AML-193 (cell line): ENCODE results near the gene KLHDC8A.
A peak's percentile ranks its signal among the peaks of the same experiment; 100 is the strongest.

ENCODE experiments used
- DNase-seq, 2 experiments: peaks; one replicate each; lab custom pipeline; 2025; lab: John Stamatoyannopoulos, UW

Gene KLHDC8A

DNA sequence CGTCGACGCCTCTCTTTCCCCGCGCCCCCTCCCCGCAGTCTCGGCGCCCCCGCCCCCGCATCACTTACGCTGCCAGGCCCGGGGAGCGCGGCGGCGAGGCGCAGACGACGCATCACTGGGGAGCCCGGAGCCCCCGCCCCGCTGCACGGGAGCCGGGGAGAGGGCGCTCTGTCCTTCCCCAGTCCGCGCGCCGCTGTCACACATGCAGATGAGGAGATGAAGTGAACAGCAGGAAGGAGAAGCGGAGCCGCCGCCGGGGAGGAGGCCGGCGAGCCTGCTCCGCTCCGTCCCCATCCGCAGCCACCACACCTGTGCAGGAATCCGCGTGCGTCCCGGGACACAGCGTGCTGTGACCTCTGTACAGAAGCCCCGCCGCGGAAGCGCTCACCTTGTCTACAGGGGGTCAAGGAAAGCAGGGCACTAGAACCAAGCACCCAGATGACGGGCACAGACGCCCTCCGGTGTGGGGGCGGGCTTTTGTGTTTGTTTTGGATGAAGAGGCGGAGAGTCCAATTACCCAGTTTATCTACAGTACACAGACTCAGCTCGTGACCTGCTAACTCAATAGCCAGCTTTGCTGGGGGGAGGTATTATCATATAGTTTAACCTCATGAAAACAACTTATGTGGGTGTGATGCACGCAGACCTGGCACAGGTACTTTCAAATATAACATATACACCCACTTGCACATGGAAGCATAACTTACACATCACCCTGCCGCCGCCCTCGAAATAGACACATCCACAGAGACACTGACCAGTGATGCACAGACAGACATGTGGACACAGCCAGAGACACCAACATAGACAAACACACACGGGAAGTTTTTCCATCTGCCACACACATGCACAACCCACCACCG is 12.4 kb downstream of the KLHDC8A start:
- no peak for DNase-seq

- DNase-seq = no peak
These were observed 13.2 kb downstream of the KLHDC8A start for GRCh38 chr1:205343431-205344065.

- no peak for DNase-seq
These were observed 13.7 kb downstream of the KLHDC8A start for GRCh38 chr1:205342986-205343385.

DNA sequence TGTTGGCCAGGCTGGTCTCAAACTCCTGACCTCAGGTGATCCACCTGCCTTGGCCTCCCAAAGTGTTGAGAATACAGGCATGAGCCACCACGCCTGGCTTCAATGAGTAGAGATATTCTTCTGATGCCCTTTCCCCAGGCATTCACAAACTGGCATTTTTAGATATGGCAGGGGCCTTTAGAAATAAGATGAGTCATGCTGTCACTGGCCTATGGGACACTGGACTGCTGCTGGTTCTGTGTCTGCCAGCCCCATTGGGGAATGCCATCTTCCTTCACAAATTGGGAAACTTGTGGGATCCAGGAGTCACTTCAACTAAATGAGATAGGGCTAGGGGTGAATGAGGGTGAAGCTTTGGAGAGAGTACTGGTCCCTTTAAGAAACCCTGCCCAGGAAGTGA is 16.0 kb downstream of the KLHDC8A start:
- no peak for DNase-seq

DNA sequence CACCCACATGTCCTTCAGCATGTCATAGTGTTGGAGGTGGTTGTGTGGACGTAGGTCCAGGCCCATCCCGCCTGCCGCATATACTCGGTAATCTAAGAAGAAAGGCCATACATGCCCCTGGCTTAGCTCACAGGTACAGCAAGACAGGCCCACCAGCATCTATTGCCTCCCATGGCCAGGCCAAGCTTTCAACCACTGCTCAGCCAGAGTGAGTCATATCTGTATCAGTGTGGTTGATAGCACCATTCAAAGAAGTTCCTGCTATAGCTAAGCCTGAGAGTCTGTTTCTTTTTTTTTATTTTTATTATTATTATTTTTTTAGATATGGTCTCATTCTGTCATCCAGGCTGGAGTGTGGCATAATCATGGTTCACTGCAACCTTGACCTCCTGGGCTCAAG is 17.0 kb downstream of the KLHDC8A start:
- DNase-seq = no peak

GRCh38 chr1:205339197-205339702 is 17.5 kb downstream of the KLHDC8A start:
- no peak for DNase-seq

DNA sequence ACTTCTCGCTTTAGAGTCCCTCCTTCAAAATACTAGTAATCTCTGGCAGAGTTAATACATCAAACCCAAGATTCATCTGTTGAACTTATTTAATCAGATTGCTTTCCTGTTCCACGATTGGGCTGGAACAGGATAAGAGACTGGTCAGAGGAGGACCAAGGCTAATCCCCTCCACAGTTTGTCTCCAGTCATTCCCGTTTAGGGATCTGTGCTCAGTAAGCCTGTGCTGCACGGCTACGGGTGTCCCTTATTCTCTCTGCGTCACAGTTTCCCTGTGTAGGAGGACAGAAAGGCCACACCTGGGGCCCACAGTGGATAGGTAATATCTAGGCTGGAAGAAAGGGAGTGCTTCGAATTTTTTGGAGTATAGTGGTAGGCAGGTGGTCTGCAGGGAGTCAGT is 18.7 kb downstream of the KLHDC8A start:
- no peak for DNase-seq

- DNase-seq = no peak
These were observed 19.2 kb downstream of the KLHDC8A start for GRCh38 chr1:205337481-205337880.

DNA sequence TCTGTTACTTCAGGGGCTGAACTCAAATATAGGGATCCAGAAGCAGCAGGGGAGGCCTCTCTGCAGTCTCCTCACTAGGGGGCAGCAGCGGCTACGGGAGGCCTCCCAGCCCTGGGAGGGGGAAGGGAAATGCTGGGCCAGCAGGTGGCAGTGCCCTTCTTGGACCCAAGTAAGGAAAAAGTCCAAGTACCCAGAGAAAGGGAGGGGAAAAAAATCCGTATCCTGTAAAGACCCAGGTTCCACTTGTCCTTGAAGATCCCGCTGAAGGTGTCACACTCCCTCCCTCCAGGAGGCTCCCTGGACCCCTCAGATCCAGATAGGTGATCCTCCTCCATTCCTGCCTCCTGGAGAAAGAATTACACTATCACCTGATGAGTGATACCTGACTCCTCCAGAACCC is 21.0 kb downstream of the KLHDC8A start:
- DNase-seq = peak; percentile 48 to 57

GRCh38 chr1:205332015-205332791 is 24.5 kb downstream of the KLHDC8A start:
- DNase-seq = no peak

GRCh38 chr1:205330150-205330549 is 26.6 kb downstream of the KLHDC8A start:
- no peak for DNase-seq

- no peak for DNase-seq
These were observed 27.0 kb downstream of the KLHDC8A start for GRCh38 chr1:205329719-205330118.

DNA sequence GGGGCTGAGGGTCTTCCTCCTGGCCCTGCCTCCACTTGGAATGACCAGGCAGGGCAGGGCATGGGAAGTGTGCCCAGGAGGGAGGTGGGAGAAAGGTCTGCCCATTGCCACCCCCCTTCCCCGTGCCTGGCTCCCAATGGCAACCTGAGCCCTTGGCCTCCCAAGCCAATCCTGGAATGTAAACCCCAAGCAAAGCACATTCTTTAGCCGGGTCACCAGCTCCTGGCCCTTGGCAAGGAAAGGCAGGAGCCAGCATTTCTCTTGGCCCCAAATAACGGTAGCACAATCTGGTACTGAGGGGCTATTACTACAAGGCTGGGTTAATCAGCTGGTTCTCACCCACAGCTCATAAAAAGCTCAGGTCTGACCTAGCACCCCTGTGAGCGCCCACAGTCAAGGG is 28.2 kb downstream of the KLHDC8A start:
- DNase-seq = no peak

DNA sequence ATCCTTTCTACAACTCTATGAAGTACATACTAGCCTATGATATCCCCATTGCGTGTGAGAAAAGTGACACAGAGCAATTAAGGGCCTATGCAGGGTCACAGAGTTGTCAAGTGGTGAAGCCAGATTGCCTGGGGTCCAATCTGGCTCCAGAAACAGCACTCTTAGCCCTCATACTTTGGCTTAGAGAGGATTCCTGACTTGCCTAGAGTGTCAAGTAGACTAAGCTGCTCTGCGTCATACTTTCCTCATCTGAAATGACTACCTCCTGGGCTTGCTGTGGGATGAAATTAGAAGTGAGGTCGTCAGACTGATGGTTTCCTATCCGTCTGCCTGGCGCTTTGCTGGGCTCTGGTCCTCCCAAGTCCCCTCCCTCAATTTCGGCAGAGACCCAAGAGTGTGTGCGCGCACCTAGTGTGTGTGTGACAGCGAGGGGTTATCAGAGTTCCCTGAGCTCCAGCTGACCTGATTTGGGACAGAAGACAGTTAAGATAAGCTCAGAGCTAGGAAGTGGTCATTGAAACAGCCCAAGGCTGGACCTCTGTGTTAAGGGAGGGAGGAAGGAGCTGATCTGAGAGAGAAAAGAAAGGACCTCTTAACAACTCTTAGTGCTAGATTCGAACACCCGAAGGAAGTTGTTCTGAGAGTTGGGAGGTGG is 29.8 kb downstream of the KLHDC8A start:
- DNase-seq = no peak

- peak; percentile 61 to 62 for DNase-seq
These were observed 31.3 kb downstream of the KLHDC8A start for GRCh38 chr1:205325334-205325884.

- no peak for DNase-seq
These were observed 31.9 kb downstream of the KLHDC8A start for GRCh38 chr1:205324781-205325180.

- DNase-seq = no peak
These were observed 32.9 kb downstream of the KLHDC8A start for GRCh38 chr1:205323794-205324193.

DNA sequence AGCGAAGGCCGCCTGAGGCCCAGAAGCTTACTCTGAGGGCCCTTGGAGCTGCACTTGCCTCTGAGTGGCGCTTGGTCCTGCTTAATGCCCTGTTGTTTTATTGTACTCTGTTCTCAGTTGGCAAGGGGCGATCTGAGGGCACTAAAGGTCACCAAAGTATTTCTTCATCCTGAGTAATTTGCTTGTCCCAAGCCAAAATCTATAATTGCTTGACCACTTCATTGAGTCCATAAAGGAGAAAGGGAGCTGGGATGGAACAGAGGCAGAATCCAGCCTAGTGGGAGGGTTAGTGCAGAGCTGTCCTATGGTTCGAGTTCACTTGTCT is 34.8 kb downstream of the KLHDC8A start:
- no peak for DNase-seq

- DNase-seq = peak; percentile 3 to 22
These were observed 35.4 kb downstream of the KLHDC8A start, which contains the start of gene NUAK2 for GRCh38 chr1:205321162-205321958. Gene NUAK2, minus strand, starts transcription at chr1:205321745. Its CDS starts 117 bp downstream, at chr1:205321628.

- peak; percentile 50 to 55 for DNase-seq
These were observed 37.4 kb downstream of the KLHDC8A start for GRCh38 chr1:205319081-205320018.
